Activated CD4-positive, CD25-positive, alpha-beta regulatory T cell treated with anti-CD3 and anti-CD28 coated beads, Interleukin-2, amount 50 U/mL, for 16 hours (primary cell): Measurements from ENCODE around the gene MBTPS2.
"Not testable (repeated sequence)": the region's sequence is repeated elsewhere in the genome, so short reads cannot be mapped to it uniquely, and the experiment has no call there.

ENCODE experiments used
- DNase-seq: peaks from one replicate; pipeline ENCODE4 v3.0.0-alpha.2; 2020; ENCODE audit warnings: low read depth, low spot score

Gene MBTPS2

GRCh38 chrX:21856504-21856903 is 17.1 kb downstream of the MBTPS2 start:
- DNase-seq: no peak

- DNase-seq: no peak
Observed at GRCh38 chrX:21863241-21863640, 23.8 kb downstream of the MBTPS2 start.

- no peak for DNase-seq
Observed at GRCh38 chrX:21865436-21865835, 26.0 kb downstream of the MBTPS2 start.

GRCh38 chrX:21870494-21870893 is 31.1 kb downstream of the MBTPS2 start:
- DNase-seq: no peak

- DNase-seq: no peak
Observed at GRCh38 chrX:21873063-21873775, 33.8 kb downstream of the MBTPS2 start.

- not testable (repeated sequence) for DNase-seq
Observed at GRCh38 chrX:21874182-21874581, 34.8 kb downstream of the MBTPS2 start.

- DNase-seq: no peak
Observed at GRCh38 chrX:21875013-21875412, 35.6 kb downstream of the MBTPS2 start.

GRCh38 chrX:21881881-21882574 is 42.6 kb downstream of the MBTPS2 start:
- DNase-seq: no peak

- DNase-seq: no peak
Observed at GRCh38 chrX:21883258-21883657, 43.8 kb downstream of the MBTPS2 start.

- no peak for DNase-seq
Observed at GRCh38 chrX:21885568-21885967, 46.2 kb downstream of the MBTPS2 start.

- no peak for DNase-seq
Observed at GRCh38 chrX:21905313-21905712, 65.9 kb downstream of the MBTPS2 start.

- DNase-seq: no peak
Observed at GRCh38 chrX:21905953-21906352, 66.5 kb downstream of the MBTPS2 start.

- DNase-seq: no peak
Observed at GRCh38 chrX:21907260-21907659, 67.8 kb downstream of the MBTPS2 start.

- no peak for DNase-seq
Observed at GRCh38 chrX:21911481-21911880, 72.1 kb downstream of the MBTPS2 start.

GRCh38 chrX:21912220-21912619 is 72.8 kb downstream of the MBTPS2 start:
- DNase-seq: no peak

- DNase-seq: no peak
Observed at GRCh38 chrX:21912989-21913388, 73.6 kb downstream of the MBTPS2 start.

GRCh38 chrX:21926116-21926515 is 86.7 kb downstream of the MBTPS2 start:
- DNase-seq: no peak

GRCh38 chrX:21926527-21927278 is 87.3 kb downstream of the MBTPS2 start:
- no peak for DNase-seq

GRCh38 chrX:21929209-21929608 is 89.8 kb downstream of the MBTPS2 start:
- no peak for DNase-seq

GRCh38 chrX:21930986-21931385 is 91.6 kb downstream of the MBTPS2 start:
- DNase-seq: no peak

GRCh38 chrX:21932292-21933002 is 93.0 kb downstream of the MBTPS2 start:
- no peak for DNase-seq

GRCh38 chrX:21933077-21933476 is 93.7 kb downstream of the MBTPS2 start:
- no peak for DNase-seq
